Tongue (tissue), 2 donors: ENCODE measurements around the gene RNF212B. TPM values are rescaled to one million over a fixed set of nuclear protein-coding genes. Genes with fewer than 3 reads are reported as not detected.
A peak's percentile ranks its signal among the peaks of the same experiment; 100 is the strongest.

Experiments
- DNase-seq: peaks from one replicate; pipeline ENCODE4 v3.0.0-alpha.2; 2015
- total RNA-seq: library from RNA; depleted of rRNA; stranded (reverse); fragments of >200 nt; gene quantifications from one replicate; pipeline ENCODE4 v1.2.3, GENCODE V29; 2014

The RNF212B gene
- total RNA-seq, 1 donor from 2014 or later = not detected

DNA sequence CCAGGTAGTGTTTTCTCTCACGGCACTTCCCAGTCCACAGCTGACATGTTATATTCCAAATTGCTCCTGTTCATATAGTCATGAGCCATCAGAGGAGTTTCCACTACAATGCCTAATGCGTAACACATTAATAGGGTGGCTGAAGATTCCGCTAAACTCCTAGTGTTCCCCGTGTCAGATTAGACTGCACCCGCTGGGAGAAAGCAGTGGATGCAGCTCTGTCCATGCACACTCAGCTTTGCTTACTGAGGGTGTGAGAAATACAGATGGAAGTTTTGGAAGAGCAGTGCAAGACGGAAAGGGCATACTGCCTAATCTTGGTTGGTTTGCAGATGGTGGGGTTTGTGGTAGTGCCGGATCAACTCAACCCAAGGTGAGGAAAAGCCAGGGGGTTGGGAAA lies 59.4 kb downstream of the RNF212B start:
- no peak for DNase-seq

DNA sequence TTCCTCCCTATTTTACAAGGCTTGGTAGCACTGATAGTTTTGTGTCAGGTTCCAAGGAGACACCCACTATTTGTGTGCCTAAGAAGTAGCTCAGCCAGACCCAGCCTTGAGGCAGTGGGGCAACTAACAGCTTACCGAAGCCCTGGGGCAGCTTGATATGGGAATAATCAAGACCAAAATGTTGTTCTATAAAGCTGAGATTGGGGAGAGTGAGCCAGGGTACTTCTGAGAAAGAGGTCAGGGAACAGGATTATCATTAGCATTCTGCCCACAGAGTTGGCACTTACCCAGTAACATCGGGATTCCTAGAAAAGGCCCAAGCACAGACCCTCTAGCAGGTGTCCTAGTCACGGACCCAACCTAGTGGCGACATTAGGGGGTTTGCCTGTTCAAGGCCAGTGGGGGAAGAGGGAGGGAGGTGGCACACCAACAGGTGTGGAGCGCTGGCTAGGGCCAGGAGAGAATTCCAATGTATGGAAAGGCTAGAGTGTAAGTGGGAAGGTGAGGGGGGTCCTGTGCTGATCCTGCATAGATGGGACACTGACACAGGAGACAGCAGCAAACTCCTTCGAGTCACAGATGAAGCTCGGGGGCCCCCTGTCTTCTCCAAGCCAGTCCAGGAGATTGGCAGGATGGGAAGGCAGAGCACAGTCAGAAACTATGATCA lies 60.0 kb downstream of the RNF212B start:
- DNase-seq = no peak

DNA sequence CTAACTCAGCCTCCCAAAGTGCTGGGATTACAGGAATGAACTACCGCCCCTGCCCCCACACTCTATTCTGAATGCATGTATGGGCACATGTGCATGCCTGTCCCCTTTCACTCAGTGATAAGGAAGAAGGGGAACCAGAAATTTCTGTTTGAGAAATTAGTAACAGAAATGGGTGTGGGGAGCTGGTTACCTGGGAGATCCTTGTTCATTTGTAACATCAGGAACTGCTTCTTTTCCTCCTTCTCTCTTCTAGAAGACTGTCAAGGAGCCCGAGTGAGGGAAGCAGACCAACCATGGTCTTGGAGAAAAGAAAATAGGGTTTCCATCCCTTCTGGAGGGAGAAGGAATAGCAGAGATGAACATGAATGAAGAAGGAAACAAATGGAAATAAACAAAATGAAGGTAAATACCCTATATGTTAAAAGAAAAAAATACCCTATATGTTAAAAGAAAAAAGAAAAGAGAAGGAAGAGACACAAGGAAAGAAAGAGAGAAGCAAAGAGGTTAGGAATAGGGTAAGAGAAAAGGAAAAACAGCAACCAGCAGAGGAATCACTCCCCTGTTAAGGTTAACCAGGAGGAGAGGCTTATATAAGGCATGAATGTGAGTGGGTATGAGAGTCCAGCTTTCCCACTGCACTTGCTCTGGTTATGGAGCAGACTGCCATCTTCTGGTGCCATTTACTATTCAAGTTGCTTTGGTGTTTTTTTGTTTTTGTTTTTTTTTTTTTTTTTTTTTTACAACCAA lies 61.6 kb downstream of the RNF212B start:
- DNase-seq = peak; percentile 45

DNA sequence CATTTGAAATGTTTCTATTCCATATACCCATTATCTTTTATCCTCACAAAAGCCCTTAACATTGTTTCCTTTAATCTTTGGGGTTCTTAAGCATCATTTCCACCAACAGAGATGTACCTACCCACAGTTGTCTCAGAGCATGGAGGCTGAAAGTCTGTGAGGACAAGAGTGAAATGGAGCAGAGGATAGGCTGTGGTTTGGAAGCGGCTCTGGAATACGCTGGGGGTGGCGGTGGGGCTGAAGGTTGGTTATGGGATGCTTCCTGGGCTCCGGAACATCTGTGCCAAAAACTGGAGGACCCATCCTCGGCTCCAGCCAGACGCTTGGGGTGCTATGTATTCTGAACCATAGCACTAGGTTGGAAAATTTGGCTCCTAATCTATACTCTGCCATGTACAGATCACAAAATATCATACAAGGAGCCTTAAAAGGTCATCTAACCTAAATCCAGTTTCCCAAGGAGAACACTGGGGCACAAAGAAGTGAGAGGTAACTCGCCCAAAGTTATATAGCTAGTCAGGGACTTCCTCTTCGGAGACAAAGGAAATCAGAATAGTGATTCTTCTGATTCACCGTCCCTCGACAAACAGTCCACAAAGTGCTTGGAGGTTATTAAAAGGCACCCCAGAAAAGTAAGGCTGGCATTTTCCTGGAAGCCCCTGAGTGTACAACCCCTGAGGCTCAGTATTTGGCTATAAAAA lies 62.4 kb downstream of the RNF212B start:
- DNase-seq = no peak

DNA sequence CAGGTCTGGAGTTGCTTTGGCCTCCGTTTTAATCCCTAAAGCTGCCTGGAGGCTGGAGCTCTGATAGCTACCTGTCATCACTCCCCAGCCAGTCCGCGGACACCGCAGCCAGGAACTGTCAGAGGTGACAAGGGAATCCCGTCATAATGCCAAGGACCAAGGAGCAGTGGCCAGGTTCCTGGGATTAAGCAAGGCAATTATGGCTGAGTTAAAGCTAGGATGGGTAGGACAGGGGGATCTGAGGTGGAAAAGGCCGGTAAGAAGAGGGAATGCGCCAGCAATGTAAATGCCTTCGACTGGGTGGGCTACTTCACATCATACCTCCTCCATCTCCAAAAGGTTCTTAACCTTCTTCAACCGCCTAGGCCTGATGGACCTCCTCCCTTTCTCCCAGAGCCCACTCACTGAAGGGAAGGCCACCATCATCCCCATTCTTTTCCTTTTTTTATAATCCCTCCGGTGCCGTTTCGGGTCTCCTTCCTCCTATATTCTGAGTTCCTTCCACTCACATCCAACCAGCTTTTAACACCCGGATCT lies 63.0 kb downstream of the RNF212B start:
- no peak for DNase-seq

DNA sequence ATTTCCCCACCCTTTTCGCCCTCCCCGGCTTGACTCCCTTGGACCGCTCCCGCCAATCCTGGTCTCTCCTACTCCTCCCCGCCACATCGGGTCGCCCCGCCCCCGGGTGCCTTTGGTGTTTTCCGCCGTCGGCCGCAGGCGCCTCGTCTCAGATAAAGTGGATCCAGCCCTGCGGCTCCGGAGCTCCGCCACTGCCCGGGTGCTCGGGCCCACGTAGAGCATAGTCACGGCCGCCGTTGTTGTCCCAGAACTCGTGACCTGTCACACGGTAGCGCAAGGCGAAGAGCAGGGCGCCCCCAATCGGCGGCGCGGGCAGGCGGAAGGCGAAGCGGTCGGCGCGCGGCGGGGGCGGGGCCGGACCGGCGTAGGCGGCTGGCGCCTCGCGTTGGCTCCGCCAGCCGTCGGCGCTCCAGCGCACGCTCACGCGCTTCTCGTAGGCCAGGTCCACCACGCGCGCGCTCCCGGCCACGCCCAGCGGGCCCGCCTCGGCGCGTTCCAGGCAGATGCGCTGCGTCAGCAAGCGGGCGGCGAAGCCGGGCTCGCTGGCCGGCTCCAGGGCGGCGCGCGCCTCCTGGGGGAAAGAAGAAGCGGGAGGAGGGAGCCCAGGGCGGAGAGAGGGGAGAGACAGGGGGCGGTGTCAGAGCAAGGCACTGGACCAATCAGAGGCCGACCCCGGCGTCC lies 63.7 kb downstream of the RNF212B start:
- DNase-seq = peak; percentile 99

DNA sequence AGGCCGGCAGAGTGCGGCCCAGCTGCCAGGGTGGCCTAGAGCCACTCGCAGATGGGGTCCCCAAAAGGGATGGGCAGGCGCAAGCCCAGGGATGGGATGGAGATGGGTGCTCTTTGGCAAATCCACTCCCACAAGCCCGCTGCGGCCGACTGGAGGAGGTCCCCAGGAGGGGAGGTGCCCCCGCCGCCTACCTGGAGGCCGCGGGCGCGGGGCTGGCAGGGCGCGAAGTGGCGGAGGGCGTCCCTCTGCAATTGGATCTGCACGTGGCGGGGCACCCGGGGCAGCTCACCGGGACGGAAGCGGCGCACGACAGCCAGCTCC lies 64.2 kb downstream of the RNF212B start:
- no peak for DNase-seq

DNA sequence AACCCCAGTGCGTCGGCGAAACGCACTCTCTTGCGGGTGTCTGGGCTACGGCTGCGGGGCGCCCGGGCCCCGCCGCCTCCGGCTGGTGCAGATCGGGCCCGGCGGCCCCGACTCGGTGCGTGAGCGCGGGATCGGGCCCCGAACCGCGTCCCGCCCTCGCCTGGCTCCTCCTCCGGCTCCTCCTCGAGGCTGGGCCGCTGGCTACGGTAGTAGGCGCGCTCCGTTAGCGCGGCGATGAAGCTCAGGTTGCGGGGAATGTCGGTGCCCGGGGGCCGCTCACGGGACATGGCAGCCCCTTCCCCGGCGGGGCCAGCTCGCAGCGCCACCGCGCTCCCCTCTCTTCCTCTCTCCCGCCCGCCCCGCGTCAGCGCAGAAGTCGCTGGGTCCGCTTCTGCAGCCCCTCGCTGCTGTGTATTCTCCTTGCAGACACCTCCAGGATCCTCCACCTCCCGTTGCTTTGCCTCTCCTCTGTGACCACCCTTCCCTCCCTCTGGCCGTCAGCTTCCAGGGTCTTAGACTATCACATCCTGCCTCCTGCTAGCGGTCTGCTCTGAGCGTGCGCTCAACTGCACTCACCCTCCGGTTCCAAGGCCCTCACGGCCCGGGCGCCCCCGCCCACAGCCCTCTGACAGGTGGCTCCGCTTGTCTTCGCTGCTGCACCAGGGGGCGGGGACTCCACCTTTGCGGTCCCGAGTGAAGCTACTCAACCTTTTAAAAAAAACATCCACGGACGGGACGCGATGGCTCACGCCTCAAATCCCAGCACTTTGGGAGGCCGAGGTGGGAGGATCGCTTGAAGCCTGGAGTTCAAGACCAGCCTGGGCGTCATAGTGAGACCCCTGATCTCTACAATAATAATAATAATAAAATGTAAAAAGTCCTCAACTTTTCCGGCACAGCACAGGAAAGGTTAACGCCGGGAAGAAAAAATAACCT lies 64.8 kb downstream of the RNF212B start, which contains the start of gene PPP1R3E:
TSS of gene PPP1R3E (minus strand) at position 570 of the 936 bp plus-strand sequence. CDS start at position 287, 283 bp downstream.
- peak; percentile 85 for DNase-seq

DNA sequence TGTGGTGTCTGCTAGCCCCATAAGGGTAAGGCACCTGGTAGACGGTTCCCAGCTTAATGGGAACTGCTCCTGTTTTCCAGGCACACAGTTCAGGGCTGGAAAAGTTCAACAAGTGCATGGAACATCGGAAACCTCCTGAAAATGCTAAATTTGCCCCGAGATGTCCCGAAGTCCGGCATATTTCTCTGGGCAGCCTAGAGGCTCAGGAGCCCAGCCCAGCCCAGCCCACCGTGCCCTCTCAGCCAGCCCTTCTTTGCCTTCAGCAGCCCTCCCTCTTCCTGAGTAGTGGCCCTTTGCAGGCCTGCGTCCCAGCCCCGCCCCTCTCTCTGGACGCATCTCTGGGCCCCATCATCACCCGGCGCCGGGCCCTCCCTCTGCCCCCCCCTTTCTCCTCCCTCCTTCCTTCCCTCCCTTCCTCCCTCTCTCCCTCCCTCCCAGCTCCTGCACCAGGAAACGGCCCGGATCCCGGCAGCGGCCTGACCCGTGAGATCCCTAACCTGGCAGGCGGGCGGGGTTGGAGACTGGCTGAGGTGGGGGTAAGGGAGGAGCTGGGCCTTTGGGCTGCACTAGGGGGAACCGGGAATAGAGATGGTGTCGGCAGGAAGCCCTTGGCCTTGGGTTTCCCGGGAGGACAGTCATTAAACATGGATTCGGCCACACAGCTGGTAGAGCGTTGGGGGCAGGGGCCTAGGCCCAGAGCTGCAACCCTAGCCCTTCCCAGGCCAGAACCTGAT lies 68.8 kb downstream of the RNF212B start, which contains the start of gene BCL2L2:
TSS of gene BCL2L2 (plus strand) at position 422 of the 734 bp plus-strand sequence. CDS start 935 bp downstream, outside the sequence.
- DNase-seq = peak; percentile 97

DNA sequence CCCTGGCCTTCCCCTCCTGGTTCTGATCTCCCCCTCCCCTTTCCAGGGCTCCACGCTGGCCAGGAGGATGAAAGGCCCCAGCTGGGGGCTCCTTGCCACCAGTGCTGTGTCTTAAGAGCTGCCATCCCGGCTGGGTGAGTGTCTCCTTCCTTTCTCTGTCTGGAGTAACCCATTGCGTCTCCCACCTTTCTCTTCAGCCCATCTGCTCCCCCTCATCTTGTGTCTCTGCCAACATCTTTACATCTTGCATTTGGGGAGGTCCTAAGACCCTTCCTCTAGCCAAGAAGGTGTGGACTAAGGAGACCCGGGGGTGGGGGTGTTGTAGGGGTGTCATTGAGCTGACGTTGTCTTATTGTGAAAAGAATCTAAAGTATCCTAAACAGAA lies 69.4 kb downstream of the RNF212B start:
- DNase-seq = no peak

DNA sequence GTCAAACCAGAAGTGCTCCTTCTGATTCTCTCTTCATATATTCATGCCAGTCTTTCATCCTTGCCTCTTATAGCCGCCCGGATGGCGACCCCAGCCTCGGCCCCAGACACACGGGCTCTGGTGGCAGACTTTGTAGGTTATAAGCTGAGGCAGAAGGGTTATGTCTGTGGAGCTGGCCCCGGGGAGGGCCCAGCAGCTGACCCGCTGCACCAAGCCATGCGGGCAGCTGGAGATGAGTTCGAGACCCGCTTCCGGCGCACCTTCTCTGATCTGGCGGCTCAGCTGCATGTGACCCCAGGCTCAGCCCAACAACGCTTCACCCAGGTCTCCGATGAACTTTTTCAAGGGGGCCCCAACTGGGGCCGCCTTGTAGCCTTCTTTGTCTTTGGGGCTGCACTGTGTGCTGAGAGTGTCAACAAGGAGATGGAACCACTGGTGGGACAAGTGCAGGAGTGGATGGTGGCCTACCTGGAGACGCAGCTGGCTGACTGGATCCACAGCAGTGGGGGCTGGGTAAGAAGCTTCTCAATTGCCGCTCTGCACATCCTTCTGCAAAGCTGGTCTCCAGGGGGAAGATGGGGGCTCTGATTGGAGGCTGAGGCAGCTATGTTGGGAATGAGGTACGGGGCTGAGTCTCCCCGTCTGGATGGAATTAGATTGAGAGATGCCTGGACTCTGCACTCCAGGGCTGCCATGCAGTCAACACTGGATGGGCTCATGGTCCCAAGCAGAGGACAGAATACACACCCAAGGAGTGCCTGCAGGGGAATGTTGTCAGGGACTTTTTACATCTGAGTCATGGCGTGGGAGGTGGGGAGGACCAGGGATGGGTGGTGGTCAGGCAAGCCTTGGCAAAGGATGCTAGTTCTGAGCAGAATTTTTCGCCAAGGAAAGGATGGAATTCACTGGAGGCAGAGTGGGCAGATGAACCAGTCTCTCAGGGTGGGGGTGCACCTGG lies 70.2 kb downstream of the RNF212B start:
- no peak for DNase-seq

DNA sequence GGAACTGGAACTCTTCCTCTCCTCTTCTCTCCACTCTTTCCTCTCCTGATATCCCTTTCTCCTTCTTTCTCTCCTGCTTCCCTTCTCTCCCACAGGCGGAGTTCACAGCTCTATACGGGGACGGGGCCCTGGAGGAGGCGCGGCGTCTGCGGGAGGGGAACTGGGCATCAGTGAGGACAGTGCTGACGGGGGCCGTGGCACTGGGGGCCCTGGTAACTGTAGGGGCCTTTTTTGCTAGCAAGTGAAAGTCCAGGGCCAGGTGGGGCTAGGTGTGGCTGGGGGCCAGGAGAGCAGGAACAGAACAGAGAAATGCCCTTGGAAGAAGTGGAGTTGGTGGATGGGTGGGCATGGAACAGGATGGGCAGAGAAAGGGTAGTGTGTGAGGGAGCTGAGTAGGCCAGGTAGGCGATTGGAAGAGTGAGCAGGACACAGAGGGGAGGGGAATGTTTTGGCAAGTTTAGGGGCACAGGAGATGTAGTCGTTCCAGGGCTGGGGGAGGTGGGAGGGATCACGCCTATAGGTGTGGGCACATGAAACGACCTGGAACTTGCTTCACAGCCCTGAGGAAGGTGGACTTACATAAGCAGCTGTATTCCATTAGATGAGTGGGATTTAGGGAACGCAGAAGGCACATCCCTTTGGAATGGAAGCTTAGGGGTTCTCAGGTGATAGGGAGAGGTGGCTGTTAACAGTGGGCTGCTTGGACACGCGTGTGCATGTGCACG lies 71.1 kb downstream of the RNF212B start:
- DNase-seq = no peak

DNA sequence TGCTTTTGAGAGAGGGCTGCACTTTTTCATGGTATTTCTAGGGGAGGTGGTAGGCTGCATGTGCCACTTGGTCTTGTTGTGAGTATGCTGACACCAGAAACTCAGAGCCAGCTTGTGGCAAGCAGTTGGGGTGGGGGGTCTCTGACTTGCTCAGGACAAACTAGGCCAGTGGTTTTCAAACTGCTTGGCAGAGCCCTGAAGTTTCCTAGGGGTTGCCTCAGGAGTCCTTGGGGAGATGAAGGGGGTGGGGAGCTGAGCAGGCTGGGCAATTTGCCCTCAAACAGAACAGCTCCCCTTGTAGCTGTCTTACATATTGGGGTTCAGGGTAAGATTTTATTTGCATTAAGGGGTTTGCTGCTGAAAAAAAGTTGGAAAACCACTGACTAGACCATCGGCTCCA lies 72.8 kb downstream of the RNF212B start:
- no peak for DNase-seq

DNA sequence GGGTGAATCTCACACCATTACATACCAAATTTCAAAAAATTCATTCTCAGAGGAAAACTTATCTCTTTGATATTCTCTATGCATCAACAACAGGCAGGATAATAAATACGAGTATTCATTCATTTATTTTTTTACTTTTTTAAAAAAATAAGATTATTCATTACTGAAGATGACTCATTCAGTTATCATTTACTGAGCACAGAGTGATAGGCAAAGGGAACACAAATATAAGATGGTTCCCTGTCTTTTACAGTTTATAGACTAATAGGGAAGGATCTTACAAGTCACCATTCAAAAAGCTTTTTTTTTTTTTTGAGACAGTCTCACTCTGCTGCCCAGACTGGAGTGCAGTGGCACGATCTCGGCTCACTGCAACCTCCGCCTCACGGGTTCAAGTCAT lies 78.6 kb downstream of the RNF212B start:
- no peak for DNase-seq

DNA sequence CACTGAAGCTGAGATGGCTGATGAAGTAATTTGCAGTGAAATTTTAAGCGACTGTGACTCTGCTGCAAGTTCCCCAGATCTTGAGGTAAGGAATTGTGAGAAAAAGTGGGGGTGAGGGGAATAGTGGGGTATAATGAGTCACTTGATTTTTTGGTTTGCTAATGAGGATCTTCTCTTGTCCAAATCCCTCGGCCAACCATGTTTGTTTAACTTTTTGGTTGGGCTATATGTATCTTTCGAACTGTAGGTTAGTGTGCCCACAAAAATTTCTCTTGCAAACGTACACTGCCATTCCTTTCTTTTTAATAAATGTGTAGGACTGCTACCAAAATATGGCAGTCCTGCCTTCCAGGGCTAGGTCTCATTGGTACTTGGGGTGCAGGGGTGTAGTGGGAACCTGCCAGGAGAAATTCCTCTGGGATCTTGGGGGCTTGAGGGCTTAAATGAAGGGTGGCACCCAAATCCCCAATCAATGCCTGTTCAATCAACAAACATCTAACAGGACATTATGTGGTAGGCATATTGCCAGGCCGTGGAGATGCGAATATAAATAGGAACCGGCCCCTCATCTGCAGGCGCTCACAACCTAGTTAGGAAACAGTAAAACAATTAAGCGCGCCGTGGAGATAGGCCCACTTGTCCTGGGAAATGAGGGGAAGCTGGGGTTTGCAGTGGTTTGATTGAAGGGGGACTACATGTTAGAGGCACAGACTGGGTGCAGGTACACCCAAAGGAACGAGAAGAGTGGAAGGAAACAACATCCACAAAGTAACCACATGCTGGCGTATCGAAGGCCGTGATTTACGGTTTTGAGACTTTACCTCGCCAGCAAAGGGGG lies 82.2 kb downstream of the RNF212B start:
- peak; percentile 17 for DNase-seq

DNA sequence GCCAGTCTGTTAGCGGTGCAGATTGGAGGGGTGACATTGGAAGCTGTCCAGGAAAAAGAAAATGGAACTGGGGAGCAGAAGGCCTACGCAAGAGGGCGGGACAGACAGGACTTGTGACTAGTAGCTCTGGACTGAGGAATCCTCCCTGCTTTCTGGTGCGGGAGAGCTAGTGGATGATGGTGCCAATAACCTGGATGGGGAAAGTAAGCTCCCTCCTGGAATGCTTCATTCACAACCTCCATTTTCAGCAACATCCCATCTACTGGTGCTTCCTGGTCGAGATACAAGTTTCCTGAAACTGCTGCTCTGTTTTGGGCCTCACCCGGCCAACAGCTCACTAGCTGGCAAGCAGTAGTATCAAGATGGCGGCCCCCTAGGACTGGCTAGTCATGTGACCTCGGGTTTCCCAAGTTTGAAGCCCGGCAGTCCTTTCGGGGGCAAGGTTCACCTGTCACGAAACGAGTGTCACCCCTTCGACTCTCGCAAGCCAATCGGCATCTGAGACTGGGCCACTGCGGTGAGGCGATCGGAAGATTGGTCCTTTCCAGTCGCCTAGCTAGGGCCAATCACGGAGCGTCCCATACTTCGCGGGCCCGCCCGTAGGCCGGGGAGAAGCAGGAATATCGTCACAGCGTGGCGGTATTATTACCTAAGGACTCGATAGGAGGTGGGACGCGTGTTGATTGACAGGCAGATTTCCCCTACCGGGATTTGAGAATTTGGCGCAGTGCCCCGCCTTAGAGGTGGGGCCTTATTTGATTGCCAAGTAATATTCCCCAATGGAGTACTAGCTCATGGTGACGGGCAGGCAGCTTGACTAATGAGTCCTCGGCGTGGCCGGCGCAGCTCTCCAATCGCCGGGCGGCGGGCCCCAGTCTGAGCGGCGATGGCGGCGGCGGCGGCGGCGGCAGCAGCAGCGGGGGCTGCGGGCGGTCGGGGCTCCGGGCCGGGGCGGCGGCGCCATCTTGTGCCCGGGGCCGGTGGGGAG lies 83.1 kb downstream of the RNF212B start, which contains the start of gene PABPN1:
TSS of gene PABPN1 (plus strand) at position 874 of the 988 bp plus-strand sequence. CDS start at position 887, 13 bp downstream.
- peak; percentile 100 for DNase-seq
